Mesothelial cell of epicardium (in vitro differentiated cells): ENCODE data around the gene DEPDC4. TPM values are rescaled to one million over a fixed set of nuclear protein-coding genes. Genes with fewer than 3 reads are reported as not detected.
"Not testable (repeated sequence)": the region's sequence is repeated elsewhere in the genome, so short reads cannot be mapped to it uniquely, and the experiment has no call there.

ENCODE experiments used
- DNase-seq, 2 experiments: peaks; one replicate each; pipeline ENCODE4 v3.0.0; 2021; ENCODE audit warnings: low spot score in 2 of 2; ENCODE audit not compliant: unreplicated experiment in 2 of 2
- H3K27ac Mint-ChIP-seq: 2 replicates; pipeline ENCODE4 v1.8.0; 2021; ENCODE audit warnings: mixed read lengths
- H3K27me3 Mint-ChIP-seq: 2 replicates; pipeline ENCODE4 v1.8.0; 2021; ENCODE audit warnings: low read depth, mixed read lengths
- H3K36me3 Mint-ChIP-seq: 2 replicates; pipeline ENCODE4 v1.8.0; 2021; ENCODE audit warnings: mixed read lengths
- H3K4me1 Mint-ChIP-seq: 2 replicates; pipeline ENCODE4 v1.8.0; 2021; ENCODE audit warnings: mixed read lengths
- H3K4me3 Mint-ChIP-seq: 2 replicates; pipeline ENCODE4 v1.8.0; 2021; ENCODE audit warnings: mild to moderate bottlenecking, moderate library complexity, mixed read lengths
- H3K9me3 Mint-ChIP-seq: 2 replicates; pipeline ENCODE4 v1.8.0; 2021; ENCODE audit warnings: mixed read lengths
- CTCF ChIP-seq: fragments of 200-600 bp; sonication (generic); IDR thresholded peaks from one replicate; pipeline ENCODE4 v1.5.0; 2021; ENCODE audit warnings: antibody characterized with exemption; ENCODE audit not compliant: unreplicated experiment
- total RNA-seq: library from RNA; stranded (reverse); gene quantifications from 3 replicates; pipeline ENCODE4 v1.2.1, GENCODE V29; 2021

The DEPDC4 gene
- total RNA-seq, 1 donor from 2014 or later = 3.6 TPM

- no peak overlapping the region for H3K4me3 Mint-ChIP-seq
- no peaks in the 10 kb centered on the region for H3K4me1 Mint-ChIP-seq
- H3K27ac Mint-ChIP-seq = no peak overlapping the region
- no peaks in the 10 kb centered on the region for H3K9me3 Mint-ChIP-seq
- TF ChIP-seq CTCF = no peak
- H3K27me3 Mint-ChIP-seq = no peaks in the 10 kb centered on the region
- H3K36me3 Mint-ChIP-seq = no peaks in the 10 kb centered on the region
- DNase-seq = no peak
These were observed 23.7 kb downstream of the DEPDC4 start for GRCh38 chr12:100243137-100243536.

- Mint-ChIP-seq H3K36me3 (peaks cover 6% of the 10 kb centered on the region), H3K27ac (no peak overlapping the region)
These were observed 27.3 kb downstream of the DEPDC4 start for GRCh38 chr12:100239589-100239988.

GRCh38 chr12:100238801-100239200 lies 28.1 kb downstream of the DEPDC4 start:
- Mint-ChIP-seq H3K27ac (no peak overlapping the region), H3K4me1 (no peaks in the 10 kb centered on the region), H3K36me3 (peaks cover 6% of the 10 kb centered on the region), H3K27me3 (no peaks in the 10 kb centered on the region), H3K4me3 (no peak overlapping the region), H3K9me3 (peaks cover 10% of the 10 kb centered on the region)
- TF ChIP-seq CTCF = no peak
- no peak for DNase-seq

More at GRCh38 chr12:100239589-100239988, 27.3 kb downstream of the DEPDC4 start:
- Mint-ChIP-seq H3K27me3 (no peaks in the 10 kb centered on the region), H3K4me3 (no peak overlapping the region), H3K9me3 (peaks cover 10% of the 10 kb centered on the region), H3K4me1 (no peaks in the 10 kb centered on the region)
- no peak for TF ChIP-seq CTCF
- no peak for DNase-seq

GRCh38 chr12:100234591-100235304 lies 32.1 kb downstream of the DEPDC4 start:
- Mint-ChIP-seq H3K4me3 (no peak overlapping the region), H3K27ac (no peak overlapping the region), H3K9me3 (peaks cover 10% of the 10 kb centered on the region), H3K36me3 (peaks cover 11% of the 10 kb centered on the region), H3K4me1 (peaks cover 4% of the 10 kb centered on the region), H3K27me3 (no peaks in the 10 kb centered on the region)
- peak; percentile 56 for TF ChIP-seq CTCF
- no peak for DNase-seq

GRCh38 chr12:100234166-100234565 lies 32.7 kb downstream of the DEPDC4 start:
- peaks cover 10% of the 10 kb centered on the region for H3K9me3 Mint-ChIP-seq
- no peak overlapping the region for H3K27ac Mint-ChIP-seq
- H3K4me1 Mint-ChIP-seq = peaks cover 4% of the 10 kb centered on the region
- no peak for DNase-seq
- peaks cover 11% of the 10 kb centered on the region for H3K36me3 Mint-ChIP-seq
- no peak overlapping the region for H3K4me3 Mint-ChIP-seq
- no peaks in the 10 kb centered on the region for H3K27me3 Mint-ChIP-seq
- TF ChIP-seq CTCF = no peak

GRCh38 chr12:100231873-100232272 lies 35.0 kb downstream of the DEPDC4 start:
- not testable (repeated sequence) for DNase-seq, H3K27me3 Mint-ChIP-seq, H3K27ac Mint-ChIP-seq, H3K4me3 Mint-ChIP-seq, H3K4me1 Mint-ChIP-seq
- peaks cover 10% of the 10 kb centered on the region for H3K36me3 Mint-ChIP-seq
- H3K9me3 Mint-ChIP-seq = peaks cover 10% of the 10 kb centered on the region
